Measurements from ENCODE around the gene DYNC1I2.

GRCh38 chr2:171652416-171652785, 34.9 kb upstream of the DYNC1I2 start:
- TF ChIP-seq, protein P1, sequence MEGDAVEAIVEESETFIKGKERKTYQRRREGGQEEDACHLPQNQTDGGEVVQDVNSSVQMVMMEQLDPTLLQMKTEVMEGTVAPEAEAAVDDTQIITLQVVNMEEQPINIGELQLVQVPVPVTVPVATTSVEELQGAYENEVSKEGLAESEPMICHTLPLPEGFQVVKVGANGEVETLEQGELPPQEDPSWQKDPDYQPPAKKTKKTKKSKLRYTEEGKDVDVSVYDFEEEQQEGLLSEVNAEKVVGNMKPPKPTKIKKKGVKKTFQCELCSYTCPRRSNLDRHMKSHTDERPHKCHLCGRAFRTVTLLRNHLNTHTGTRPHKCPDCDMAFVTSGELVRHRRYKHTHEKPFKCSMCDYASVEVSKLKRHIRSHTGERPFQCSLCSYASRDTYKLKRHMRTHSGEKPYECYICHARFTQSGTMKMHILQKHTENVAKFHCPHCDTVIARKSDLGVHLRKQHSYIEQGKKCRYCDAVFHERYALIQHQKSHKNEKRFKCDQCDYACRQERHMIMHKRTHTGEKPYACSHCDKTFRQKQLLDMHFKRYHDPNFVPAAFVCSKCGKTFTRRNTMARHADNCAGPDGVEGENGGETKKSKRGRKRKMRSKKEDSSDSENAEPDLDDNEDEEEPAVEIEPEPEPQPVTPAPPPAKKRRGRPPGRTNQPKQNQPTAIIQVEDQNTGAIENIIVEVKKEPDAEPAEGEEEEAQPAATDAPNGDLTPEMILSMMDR (IDR thresholded peaks at IDR 0.05 in 2 of 3, conservative IDR thresholded peaks at IDR 0.05 in 1 of 3; ENCODE audit: borderline replicate concordance in 1 of 3, insufficient read depth in 1 of 3, low read depth in 2 of 3, low read length in 2 of 3), result no peak
- TF ChIP-seq SIN3A (IDR thresholded peaks at IDR 0.05; ENCODE audit: low read depth) (no peak), EGR1 (IDR thresholded peaks at IDR 0.05; ENCODE audit: low read depth) (no peak), YY1 (IDR thresholded peaks at IDR 0.05; ENCODE audit: extremely low read depth, insufficient replicate concordance, low read depth, low read length) (no peak), SP1 (IDR thresholded peaks at IDR 0.05; ENCODE audit: low read depth) (no peak), MAX (IDR thresholded peaks at IDR 0.05) (no peak), ZFX (IDR thresholded peaks at IDR 0.05) (no peak), POLR2A (IDR thresholded peaks at IDR 0.05; ENCODE audit: borderline replicate concordance, extremely low read depth, insufficient read depth, insufficient read length) (no peak), JUND (IDR thresholded peaks at IDR 0.05) (no peak)
- TF ChIP-seq, protein P2, sequence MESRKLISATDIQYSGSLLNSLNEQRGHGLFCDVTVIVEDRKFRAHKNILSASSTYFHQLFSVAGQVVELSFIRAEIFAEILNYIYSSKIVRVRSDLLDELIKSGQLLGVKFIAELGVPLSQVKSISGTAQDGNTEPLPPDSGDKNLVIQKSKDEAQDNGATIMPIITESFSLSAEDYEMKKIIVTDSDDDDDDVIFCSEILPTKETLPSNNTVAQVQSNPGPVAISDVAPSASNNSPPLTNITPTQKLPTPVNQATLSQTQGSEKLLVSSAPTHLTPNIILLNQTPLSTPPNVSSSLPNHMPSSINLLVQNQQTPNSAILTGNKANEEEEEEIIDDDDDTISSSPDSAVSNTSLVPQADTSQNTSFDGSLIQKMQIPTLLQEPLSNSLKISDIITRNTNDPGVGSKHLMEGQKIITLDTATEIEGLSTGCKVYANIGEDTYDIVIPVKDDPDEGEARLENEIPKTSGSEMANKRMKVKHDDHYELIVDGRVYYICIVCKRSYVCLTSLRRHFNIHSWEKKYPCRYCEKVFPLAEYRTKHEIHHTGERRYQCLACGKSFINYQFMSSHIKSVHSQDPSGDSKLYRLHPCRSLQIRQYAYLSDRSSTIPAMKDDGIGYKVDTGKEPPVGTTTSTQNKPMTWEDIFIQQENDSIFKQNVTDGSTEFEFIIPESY (IDR thresholded peaks at IDR 0.05; ENCODE audit: extremely low read depth, insufficient replicate concordance, low read length), result no peak
